GM12891 (cell line): Measurements from ENCODE around the gene REXO2.

ENCODE experiments used
- POLR2A ChIP-seq: IDR thresholded peaks from 2 replicates; pipeline ENCODE4 v1.6.1; 2011; ENCODE audit warnings: low read depth, low read length, control low read depth
- POLR2AphosphoS5 ChIP-seq: IDR thresholded peaks from 2 replicates; pipeline ENCODE4 v1.6.1; 2011; ENCODE audit warnings: low read depth, low read length, control low read depth

DNA sequence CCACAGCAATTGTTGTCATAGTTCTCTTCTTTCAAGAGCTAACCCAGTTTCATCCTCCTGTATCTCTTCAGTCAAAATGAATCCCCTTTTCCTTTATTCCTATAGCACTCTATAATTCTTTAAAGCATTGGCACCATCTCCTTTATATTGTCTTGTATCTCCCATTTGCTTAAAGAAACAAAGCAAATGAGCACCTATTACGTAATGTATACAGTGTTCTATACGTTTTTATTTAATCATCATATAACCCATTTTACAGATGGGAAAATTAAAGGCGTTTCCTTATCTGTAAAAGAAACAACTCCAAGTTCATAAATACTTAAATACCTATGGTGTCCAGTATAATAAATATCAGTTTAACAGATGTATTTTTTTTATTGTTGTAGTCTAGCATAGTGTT lies 6.4 kb upstream of the REXO2 start:
- TF ChIP-seq POLR2A (no peak), POLR2AphosphoS5 (no peak)
